ENCODE data around the gene CFAP57. TPM values are rescaled to one million over a fixed set of nuclear protein-coding genes. Genes with fewer than 3 reads are reported as not detected.

CFAP57 gene
- total and polyA plus RNA-seq, 2 of the 8 experiments (the other 6 are each of a cell fraction or from before 2014, with no cell fraction given) = 0.20 to 0.80 TPM

DNA sequence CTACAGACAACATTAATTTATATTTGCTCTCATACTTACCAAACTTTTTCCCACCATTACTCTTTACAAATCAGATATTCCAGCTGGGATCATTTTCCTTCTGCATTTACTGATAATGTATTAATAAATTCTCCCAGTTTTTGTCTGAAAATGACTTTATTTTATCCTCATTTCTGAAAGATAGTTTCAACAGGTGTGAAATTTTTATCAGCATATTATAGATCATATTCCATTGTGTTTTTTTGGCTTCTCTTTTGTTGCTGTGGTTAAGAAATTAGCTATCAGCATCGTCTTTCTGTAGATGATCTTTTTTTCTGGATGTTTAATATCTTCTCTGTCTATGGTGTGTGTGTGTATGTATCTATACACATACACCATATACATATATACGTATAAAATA, 2.7 kb downstream of the CFAP57 start (continued):
- no peak for TF ChIP-seq POU5F1 (IDR thresholded peaks at IDR 0.05; ENCODE audit: low read depth, low read length)

Measured in H1 (cell line).